Measurements from ENCODE around the gene SERINC3.
"Not testable (repeated sequence)": the region's sequence is repeated elsewhere in the genome, so short reads cannot be mapped to it uniquely, and the experiment has no call there.

DNA sequence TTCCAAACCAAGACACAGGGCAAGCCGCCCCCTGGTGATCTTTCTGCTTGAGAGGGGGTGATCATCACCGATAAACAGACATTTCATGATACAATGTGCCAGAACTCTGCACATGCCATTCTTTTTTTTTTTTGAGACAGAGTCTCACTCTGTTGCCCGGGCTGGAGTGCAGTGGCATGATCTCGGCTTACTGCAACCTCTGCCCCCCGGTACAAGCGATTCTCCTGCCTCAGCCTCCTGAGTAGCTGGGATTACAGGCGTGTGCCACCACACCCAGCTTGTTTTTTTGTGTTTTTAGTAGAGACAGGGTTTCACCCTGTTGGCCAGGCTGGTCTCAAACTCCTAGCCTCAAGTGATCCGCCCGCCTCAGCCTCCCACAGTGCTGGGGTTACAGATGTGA, 49.6 kb downstream of the SERINC3 start:
- TF ChIP-seq, protein P1, sequence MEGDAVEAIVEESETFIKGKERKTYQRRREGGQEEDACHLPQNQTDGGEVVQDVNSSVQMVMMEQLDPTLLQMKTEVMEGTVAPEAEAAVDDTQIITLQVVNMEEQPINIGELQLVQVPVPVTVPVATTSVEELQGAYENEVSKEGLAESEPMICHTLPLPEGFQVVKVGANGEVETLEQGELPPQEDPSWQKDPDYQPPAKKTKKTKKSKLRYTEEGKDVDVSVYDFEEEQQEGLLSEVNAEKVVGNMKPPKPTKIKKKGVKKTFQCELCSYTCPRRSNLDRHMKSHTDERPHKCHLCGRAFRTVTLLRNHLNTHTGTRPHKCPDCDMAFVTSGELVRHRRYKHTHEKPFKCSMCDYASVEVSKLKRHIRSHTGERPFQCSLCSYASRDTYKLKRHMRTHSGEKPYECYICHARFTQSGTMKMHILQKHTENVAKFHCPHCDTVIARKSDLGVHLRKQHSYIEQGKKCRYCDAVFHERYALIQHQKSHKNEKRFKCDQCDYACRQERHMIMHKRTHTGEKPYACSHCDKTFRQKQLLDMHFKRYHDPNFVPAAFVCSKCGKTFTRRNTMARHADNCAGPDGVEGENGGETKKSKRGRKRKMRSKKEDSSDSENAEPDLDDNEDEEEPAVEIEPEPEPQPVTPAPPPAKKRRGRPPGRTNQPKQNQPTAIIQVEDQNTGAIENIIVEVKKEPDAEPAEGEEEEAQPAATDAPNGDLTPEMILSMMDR (IDR thresholded peaks at IDR 0.05), result not testable (repeated sequence)
- TF ChIP-seq POLR2A (IDR thresholded peaks at IDR 0.05), result not testable (repeated sequence)

Data from testis (tissue), 2 donors.